Large intestine (tissue), 3 donors: ENCODE data around the gene VSIR. TPM values are rescaled to one million over a fixed set of nuclear protein-coding genes. Genes with fewer than 3 reads are reported as not detected.

Experiments
- DNase-seq, 2 donors: peaks; one replicate each; pipeline versions ENCODE4 v3.0.0 to v3.0.0-alpha.2; 2013
- H3K27ac ChIP-seq: one replicate; pipeline ENCODE4 v1.5.1; 2013; ENCODE audit warnings: low read length
- H3K27me3 ChIP-seq: 2 replicates; pipeline ENCODE4 v1.6.1; 2013; ENCODE audit warnings: low read length; ENCODE audit not compliant: control insufficient read depth, insufficient read depth
- H3K36me3 ChIP-seq: 2 replicates; pipeline ENCODE4 v1.6.1; 2013; ENCODE audit warnings: low read length; ENCODE audit not compliant: control insufficient read depth, insufficient read depth
- H3K4me1 ChIP-seq: one replicate; pipeline ENCODE4 v1.6.1; 2013; ENCODE audit warnings: low read length; ENCODE audit not compliant: control insufficient read depth, insufficient read depth
- H3K4me3 ChIP-seq: one replicate; pipeline ENCODE4 v1.5.1; 2013; ENCODE audit warnings: low read length
- H3K9me3 ChIP-seq: one replicate; pipeline ENCODE4 v1.6.1; 2013; ENCODE audit warnings: mild to moderate bottlenecking, low read depth, low read length, moderate library complexity; ENCODE audit not compliant: control insufficient read depth
- WGBS: methylation state at CpG from one replicate; pipeline ENCODE4 v1.1.5; 2013; ENCODE audit warnings: low lambda C conversion rate; ENCODE audit not compliant: insufficient coverage; 5-methylcytosine and 5-hydroxymethylcytosine counted together
- polyA plus RNA-seq: library from polyadenylated mRNA; unstranded; fragments of 120-200 nt; gene quantifications from one replicate; pipeline ENCODE4 v1.2.1, GENCODE V29; 2013

VSIR gene
- polyA plus RNA-seq, 1 donor: 47.9 TPM

DNA sequence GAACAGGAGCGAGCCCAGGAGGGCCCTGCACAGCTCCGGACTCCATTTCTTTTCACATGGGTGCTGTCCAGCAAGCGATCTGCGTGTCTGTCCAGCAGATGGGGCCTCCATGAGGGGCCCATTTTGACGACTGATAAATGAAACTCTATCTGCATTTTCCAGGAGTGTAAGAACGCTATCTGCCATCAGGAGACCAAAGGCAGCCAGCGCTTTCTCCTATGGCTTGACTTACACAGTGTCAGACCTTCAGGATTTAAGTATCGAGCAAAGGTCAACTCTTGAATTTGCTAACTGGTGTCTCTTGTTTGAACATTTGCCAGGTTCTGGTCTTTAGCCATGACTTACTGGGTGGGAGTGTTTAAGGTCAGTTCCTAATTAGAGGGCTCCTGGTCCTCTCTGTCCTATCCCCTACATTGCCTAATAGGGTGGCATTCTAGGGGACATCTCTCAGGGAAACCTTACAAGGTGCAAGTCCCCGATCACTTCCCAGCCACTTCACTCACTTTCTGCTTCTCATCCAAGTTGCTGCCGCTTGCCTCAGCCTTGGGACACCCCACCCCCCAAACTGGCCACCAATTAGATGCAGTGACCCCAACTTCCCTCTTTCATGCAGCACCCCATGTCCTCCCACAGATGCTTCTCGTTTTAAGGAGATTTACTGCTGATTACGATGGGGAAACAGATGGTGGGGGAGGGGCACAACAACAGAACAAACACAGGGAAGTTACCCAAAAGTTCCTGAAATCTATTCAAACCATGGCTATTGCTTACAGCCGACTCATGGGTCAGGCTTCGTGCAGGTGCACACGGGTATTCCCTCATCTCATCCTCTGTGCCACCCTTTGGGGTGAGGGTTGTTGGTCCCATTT is 20.0 kb downstream of the VSIR start:
- H3K27me3 ChIP-seq: no peaks in the 10 kb centered on the region
- no peak overlapping the region for H3K4me3 ChIP-seq
- peaks cover 95% of the 10 kb centered on the region for H3K4me1 ChIP-seq
- H3K27ac ChIP-seq: peak overlapping the region; percentile 50
- WGBS: no CpG with 5 or more reads among the region's 15 CpGs
- no peaks in the 10 kb centered on the region for H3K9me3 ChIP-seq
- peaks cover 12% of the 10 kb centered on the region for H3K36me3 ChIP-seq
- peak; percentile 68 to 88 for DNase-seq

GRCh38 chr10:71752391-71753090 is 20.8 kb downstream of the VSIR start:
- no CpG with 5 or more reads among the region's 8 CpGs for WGBS
- no peaks in the 10 kb centered on the region for H3K9me3 ChIP-seq
- peak overlapping the region; percentile 50 for H3K27ac ChIP-seq
- H3K4me3 ChIP-seq: no peak overlapping the region
- peaks cover 11% of the 10 kb centered on the region for H3K36me3 ChIP-seq
- no peak for DNase-seq
- peaks cover 95% of the 10 kb centered on the region for H3K4me1 ChIP-seq
- H3K27me3 ChIP-seq: no peaks in the 10 kb centered on the region

DNA sequence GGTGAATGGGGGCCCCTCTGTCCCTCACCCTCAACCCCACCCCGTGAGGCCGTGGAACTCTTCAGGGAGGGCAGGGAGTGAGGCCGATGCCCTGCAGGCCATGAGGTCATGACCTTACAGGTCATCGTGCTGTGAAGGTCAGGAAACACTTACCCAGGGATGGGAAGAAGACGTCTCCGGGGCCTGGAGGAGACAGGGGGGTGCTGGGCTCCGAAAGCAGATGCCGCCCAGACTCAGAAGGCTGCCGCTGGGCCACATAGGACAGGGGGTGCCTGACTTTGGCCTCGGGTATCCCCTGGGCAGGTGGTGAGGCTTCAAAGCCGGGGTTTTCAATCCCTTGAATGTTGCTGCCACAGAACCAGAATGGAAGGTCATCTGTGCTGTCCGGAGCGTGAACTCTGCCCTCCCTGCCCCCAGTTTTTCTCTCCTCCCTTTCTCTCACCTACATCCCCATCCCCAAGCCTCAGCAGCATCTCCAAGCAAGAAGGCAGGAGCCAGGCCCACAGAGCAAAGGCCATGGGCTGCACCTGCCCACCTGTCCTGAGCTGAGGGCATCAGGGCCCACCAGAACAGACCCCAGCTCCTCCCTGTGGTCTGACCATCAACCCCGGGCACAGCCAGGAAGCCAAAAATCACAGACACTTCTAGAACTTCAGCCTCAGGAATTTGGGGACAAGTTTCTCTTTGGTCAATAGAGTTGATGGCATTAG is 21.6 kb downstream of the VSIR start:
- no CpG with 5 or more reads among the region's 14 CpGs for WGBS
- H3K27ac ChIP-seq: no peak overlapping the region
- H3K9me3 ChIP-seq: no peaks in the 10 kb centered on the region
- H3K4me3 ChIP-seq: no peak overlapping the region
- peaks cover 11% of the 10 kb centered on the region for H3K36me3 ChIP-seq
- no peak for DNase-seq
- H3K27me3 ChIP-seq: no peaks in the 10 kb centered on the region
- H3K4me1 ChIP-seq: peaks cover 95% of the 10 kb centered on the region

DNA sequence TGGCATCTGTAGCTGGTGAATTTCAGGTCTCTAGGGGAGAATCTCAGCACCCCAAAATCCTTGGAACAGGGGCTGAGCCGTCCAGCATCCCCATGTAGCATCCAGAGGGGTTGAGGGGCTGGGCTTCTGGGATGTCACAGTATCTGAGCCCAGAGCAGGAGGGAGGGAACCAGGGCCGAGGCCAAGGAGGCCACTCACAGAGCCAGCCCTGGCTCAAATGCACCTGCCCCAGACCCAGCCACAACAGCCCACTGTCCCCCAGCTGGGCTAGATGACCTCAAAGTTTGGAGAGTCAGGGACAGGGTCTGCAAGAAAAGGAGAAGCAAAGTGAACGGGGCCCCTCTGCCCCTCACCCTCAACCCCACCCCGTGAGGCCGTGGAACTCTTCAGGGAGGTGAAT is 22.3 kb downstream of the VSIR start:
- Histone ChIP-seq H3K9me3 (no peaks in the 10 kb centered on the region), H3K27ac (no peak overlapping the region), H3K4me3 (no peak overlapping the region), H3K27me3 (no peaks in the 10 kb centered on the region), H3K4me1 (peaks cover 95% of the 10 kb centered on the region), H3K36me3 (peaks cover 11% of the 10 kb centered on the region)
- WGBS: no CpG with 5 or more reads among the region's 5 CpGs
- no peak for DNase-seq

GRCh38 chr10:71750124-71750841 is 23.0 kb downstream of the VSIR start:
- Histone ChIP-seq H3K9me3 (no peaks in the 10 kb centered on the region), H3K36me3 (peaks cover 11% of the 10 kb centered on the region), H3K4me1 (peaks cover 95% of the 10 kb centered on the region), H3K27ac (no peak overlapping the region), H3K4me3 (no peak overlapping the region), H3K27me3 (no peaks in the 10 kb centered on the region)
- no CpG with 5 or more reads among the region's 15 CpGs for WGBS
- no peak for DNase-seq

DNA sequence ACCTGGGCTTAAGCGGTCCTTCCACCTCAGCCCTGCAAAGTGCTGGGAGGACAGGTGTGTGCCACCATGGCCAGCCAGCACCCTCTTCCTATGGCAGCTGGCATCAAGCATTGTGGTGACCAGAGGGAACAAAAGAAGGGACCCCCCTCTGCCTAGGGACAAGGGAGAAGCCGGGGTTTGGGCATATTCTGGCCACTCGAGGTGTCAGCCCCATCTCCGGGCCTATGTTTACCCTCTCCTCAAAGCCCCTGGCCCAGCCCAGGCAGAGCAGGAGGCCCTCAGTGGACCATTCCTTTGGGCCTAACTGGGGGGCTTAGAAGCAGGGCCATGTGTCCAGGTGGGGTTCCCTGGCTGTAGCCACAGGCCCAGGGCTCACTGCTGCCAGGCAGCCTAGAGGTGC is 23.9 kb downstream of the VSIR start:
- Histone ChIP-seq H3K27ac (peak overlapping the region; percentile 4), H3K27me3 (no peaks in the 10 kb centered on the region), H3K4me3 (no peak overlapping the region), H3K4me1 (peaks cover 92% of the 10 kb centered on the region), H3K9me3 (no peaks in the 10 kb centered on the region), H3K36me3 (peaks cover 11% of the 10 kb centered on the region)
- DNase-seq: no peak
- WGBS: no CpG with 5 or more reads among the region's 4 CpGs

GRCh38 chr10:71748671-71749191 is 24.6 kb downstream of the VSIR start:
- WGBS: no CpG with 5 or more reads among the region's 15 CpGs
- Histone ChIP-seq H3K36me3 (peaks cover 11% of the 10 kb centered on the region), H3K9me3 (no peaks in the 10 kb centered on the region), H3K27ac (peak overlapping the region; percentile 4), H3K27me3 (no peaks in the 10 kb centered on the region), H3K4me3 (no peak overlapping the region), H3K4me1 (peaks cover 86% of the 10 kb centered on the region)
- DNase-seq: peak in 1 of 2 donors; percentile 56

DNA sequence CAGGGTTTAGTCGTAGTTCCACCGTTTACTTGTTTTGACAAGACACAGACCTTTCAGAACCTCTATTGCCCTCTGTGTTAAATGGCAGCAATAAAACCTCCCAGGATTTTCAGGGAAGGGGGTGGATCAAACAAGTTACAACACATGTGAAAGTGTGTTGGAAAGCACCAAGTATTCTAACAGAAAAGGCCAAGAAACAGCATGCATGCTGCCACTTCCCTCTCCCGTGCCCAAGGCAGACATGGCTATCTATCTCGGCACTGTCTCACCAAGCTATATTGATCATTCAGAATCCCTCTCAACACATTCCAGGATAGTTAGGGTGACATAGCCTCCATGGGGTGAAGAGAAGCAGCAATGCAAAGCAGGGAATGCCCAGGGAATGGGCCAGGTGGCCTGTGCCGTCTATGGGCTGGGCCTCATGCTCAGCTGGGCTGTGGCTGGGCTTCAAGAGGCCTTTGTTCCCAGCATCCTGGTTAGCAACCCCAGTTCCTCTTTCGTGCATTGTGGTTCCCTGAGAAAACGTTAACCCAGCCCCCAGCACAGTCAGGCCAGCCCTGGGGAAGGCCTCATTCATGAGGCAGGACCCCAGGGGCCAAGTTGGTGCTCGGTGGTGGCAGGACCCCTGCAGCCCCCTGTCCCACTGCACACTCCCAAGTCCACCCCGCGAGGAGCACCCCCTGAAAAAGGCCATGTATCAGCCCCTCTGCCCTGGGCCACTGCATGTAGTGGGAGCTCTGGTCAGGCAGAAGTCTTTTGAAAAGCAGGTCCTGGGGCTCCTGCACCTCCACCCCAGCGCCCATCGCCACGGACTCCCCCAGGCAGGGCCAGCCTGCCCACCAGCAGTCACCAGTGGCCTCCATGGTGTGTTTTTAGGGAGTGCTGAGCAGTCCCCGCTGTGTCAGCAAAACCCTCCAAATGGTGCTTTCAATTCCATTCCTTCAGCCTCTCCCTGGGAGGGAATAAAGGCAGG is 25.5 kb downstream of the VSIR start:
- WGBS: no CpG with 5 or more reads among the region's 14 CpGs
- no peak overlapping the region for H3K4me3 ChIP-seq
- peaks cover 1% of the 10 kb centered on the region for H3K9me3 ChIP-seq
- H3K4me1 ChIP-seq: peaks cover 77% of the 10 kb centered on the region
- peak overlapping the region; percentile 93 for H3K27ac ChIP-seq
- no peaks in the 10 kb centered on the region for H3K27me3 ChIP-seq
- DNase-seq: peak in 1 of 2 donors; percentile 69
- peaks cover 11% of the 10 kb centered on the region for H3K36me3 ChIP-seq

DNA sequence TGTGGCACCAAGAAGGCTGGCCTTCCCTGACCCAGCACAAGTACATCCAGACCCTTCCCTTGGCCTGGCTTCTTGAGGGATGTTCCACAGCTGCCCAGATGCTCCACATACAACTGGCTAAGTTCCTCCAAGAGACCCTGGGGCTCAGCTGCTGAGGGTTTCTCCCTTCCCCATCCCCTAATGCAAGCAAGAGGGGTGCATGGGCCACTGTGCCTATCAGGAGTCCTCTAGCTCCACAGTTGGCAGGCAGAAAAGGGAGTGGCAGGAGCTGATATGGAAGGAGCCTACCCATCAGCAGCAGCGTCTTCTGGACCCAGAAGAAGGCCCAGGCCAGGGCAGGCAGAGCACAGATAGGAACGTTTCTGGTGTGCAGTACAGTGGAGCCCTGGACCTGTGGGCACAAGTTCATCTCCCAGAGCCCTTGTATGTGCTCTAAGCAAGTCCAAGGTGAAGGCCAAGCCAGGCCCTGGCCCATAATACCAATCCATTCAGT is 26.2 kb downstream of the VSIR start:
- peak in 1 of 2 donors; percentile 83 for DNase-seq
- Histone ChIP-seq H3K9me3 (peaks cover 5% of the 10 kb centered on the region), H3K4me1 (peaks cover 69% of the 10 kb centered on the region), H3K4me3 (no peak overlapping the region), H3K36me3 (peaks cover 11% of the 10 kb centered on the region), H3K27me3 (no peaks in the 10 kb centered on the region), H3K27ac (peak overlapping the region; percentile 93)
- WGBS: no CpG with 5 or more reads among the region's 2 CpGs
